MG63 (cell line): ENCODE results near the gene GIPC2. TPM values are rescaled to one million over a fixed set of nuclear protein-coding genes. Genes with fewer than 3 reads are reported as not detected.
"Not testable (repeated sequence)": the region's sequence is repeated elsewhere in the genome, so short reads cannot be mapped to it uniquely, and the experiment has no call there.

Experiments used
- DNase-seq: peaks from one replicate; pipeline ENCODE4 v3.0.0-alpha.2; 2020
- H3K27me3 ChIP-seq: fragments of 250-450 bp; sonication (Bioruptor Pico); 2 replicates; pipeline ENCODE4 v1.5.1; 2020; ENCODE audit warnings: mild to moderate bottlenecking, moderate library complexity
- H3K36me3 ChIP-seq: fragments of 250-450 bp; sonication (Bioruptor Pico); 2 replicates; pipeline ENCODE4 v1.5.1; 2020; ENCODE audit warnings: mild to moderate bottlenecking, moderate library complexity
- H3K4me3 ChIP-seq: fragments of 250-450 bp; sonication (Bioruptor Pico); 2 replicates; pipeline ENCODE4 v1.5.1; 2020; ENCODE audit warnings: mild to moderate bottlenecking, moderate library complexity
- H3K9me3 ChIP-seq: fragments of 250-450 bp; sonication (Bioruptor Pico); 2 replicates; pipeline ENCODE4 v1.5.1; 2020; ENCODE audit warnings: mild to moderate bottlenecking, moderate library complexity
- total RNA-seq: library from RNA; depleted of rRNA; stranded (reverse); fragments of >200 nt; shearing (Covaris generic); gene quantifications from 2 replicates; pipeline ENCODE4 v1.2.3, GENCODE V29; 2014; ENCODE audit warnings: low replicate concordance

The GIPC2 gene
- total RNA-seq, 1 experiment from 2014 or later, result 0.10 TPM

GRCh38 chr1:78053498-78053897, 7.7 kb downstream of the GIPC2 start:
- H3K9me3 ChIP-seq, result 0 out of 2 replicates have a peak, but pooled peaks cover 2% of the 10 kb centered on the region
- no peaks in the 10 kb centered on the region for H3K36me3 ChIP-seq
- DNase-seq, result no peak
- H3K27me3 ChIP-seq, result no peaks in the 10 kb centered on the region
- H3K4me3 ChIP-seq, result no peak overlapping the region

GRCh38 chr1:78054559-78054958, 8.8 kb downstream of the GIPC2 start:
- Histone ChIP-seq H3K27me3 (no peaks in the 10 kb centered on the region), H3K36me3 (no peaks in the 10 kb centered on the region), H3K9me3 (0 out of 2 replicates have a peak, but pooled peaks cover 2% of the 10 kb centered on the region), H3K4me3 (no peak overlapping the region)
- DNase-seq, result no peak

- H3K27me3 ChIP-seq, result no peaks in the 10 kb centered on the region
- no peak overlapping the region for H3K4me3 ChIP-seq
- no peaks in the 10 kb centered on the region for H3K36me3 ChIP-seq
- 0 out of 2 replicates have a peak, but pooled peaks cover 2% of the 10 kb centered on the region for H3K9me3 ChIP-seq
- no peak for DNase-seq
These were observed 9.2 kb downstream of the GIPC2 start for GRCh38 chr1:78054972-78055371.

DNA sequence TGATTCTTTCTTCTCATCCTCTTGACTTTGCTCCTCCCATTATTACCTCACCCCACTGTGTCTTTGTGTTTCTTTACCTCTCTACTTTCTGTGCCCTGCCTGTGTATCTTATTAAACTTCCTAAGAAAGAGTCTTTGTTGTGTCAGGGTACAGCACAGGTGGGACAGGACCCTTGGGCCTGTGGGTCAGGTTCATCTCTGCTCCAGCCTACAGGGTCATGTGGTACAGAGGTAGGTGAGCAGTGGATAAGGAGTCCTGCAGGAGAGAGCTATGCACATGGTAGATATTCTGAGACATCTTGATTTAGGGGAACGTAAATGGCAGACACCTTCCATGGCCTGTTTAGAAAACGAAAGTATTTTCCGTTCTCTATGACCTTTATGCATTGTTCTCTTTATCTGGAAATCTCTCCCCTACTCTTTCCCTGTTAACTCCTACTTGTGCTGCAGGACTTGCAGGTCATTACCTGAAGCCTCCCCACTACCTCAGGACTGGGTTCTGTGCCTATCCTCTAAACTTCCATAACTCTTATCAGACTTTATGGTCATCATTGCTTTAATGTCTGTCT, 9.9 kb downstream of the GIPC2 start:
- no peak for DNase-seq
- Histone ChIP-seq H3K4me3 (no peak overlapping the region), H3K9me3 (0 out of 2 replicates have a peak, but pooled peaks cover 2% of the 10 kb centered on the region), H3K36me3 (no peaks in the 10 kb centered on the region), H3K27me3 (no peaks in the 10 kb centered on the region)

GRCh38 chr1:78058670-78059069, 12.9 kb downstream of the GIPC2 start:
- Histone ChIP-seq H3K9me3 (0 out of 2 replicates have a peak, but pooled peaks cover 2% of the 10 kb centered on the region), H3K36me3 (no peaks in the 10 kb centered on the region), H3K4me3 (no peak overlapping the region), H3K27me3 (no peaks in the 10 kb centered on the region)
- no peak for DNase-seq

DNA sequence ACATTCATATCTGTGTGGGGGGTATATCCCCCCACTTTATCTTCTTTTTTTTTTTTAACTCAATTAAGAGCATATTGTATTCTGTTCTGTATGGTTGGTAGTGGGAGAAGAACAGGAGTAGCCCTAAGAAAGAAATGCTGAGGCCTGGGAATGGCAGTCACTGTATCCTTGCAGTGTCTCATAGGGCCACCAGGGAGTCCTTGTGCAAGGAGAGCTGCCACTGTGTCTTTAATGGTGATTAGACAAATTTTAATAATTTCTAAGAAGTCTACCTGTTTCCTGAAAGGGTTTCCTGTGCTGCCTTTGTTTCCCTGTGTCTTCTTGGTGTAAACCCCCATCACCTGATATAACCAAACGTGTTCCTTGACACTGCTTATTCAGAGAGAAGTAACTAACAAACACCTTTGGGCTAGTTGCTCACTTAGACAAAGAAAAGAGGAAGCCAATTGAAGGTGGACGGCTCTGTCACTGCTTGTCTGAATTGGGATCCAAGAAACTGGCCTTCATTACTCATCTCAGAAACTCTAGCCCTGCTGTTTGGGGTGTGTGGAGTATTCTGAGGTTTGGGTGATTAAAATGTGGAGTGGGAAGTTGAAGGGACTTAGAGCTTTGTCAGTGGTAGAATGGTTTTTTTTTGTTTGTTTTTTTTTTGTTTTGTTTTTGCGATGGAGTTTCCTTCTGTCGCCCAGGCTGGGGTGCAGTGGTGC, 15.2 kb downstream of the GIPC2 start:
- Histone ChIP-seq H3K9me3 (0 out of 2 replicates have a peak, but pooled peaks cover 2% of the 10 kb centered on the region), H3K4me3 (no peak overlapping the region), H3K36me3 (no peaks in the 10 kb centered on the region), H3K27me3 (no peaks in the 10 kb centered on the region)
- no peak for DNase-seq

DNA sequence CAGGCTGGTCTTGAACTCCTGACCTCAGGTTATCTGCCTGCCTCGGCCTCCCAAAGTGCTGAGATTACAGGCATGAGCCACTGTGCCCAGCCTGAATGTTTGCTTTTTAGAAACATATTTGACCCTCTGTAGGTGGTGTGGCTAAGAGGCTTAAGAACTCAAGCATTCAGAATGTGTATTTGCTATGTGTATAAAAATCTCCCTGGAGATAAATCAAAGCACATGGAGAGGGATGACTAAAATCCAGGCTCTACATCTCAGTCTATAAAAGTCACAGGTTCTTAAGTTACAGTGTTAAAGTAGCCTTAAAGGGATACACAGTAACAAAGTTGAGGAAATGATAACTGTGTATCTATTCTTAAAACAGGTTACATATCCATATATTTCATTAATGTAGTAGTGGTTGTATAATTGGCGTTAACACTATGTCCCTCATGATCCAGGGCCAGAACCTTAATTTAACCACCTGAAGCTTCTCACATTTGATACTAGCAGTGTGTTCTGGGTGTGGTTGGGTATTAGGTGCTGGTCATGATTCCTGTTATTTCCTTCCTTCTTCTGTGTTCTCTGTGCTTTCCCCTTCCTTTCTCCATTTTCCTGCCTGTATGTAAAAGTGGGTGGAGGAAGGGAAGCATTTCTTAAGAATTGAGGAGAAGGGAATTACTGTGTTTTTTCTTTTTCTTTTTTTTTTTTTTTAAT, 16.2 kb downstream of the GIPC2 start:
- Histone ChIP-seq H3K36me3 (no peaks in the 10 kb centered on the region), H3K4me3 (no peak overlapping the region), H3K27me3 (no peaks in the 10 kb centered on the region), H3K9me3 (0 out of 2 replicates have a peak, but pooled peaks cover 2% of the 10 kb centered on the region)
- DNase-seq, result peak; percentile 34

- not testable (repeated sequence) for H3K36me3 ChIP-seq, DNase-seq, H3K4me3 ChIP-seq, H3K9me3 ChIP-seq, H3K27me3 ChIP-seq
These were observed 19.1 kb downstream of the GIPC2 start for GRCh38 chr1:78064886-78065285.

DNA sequence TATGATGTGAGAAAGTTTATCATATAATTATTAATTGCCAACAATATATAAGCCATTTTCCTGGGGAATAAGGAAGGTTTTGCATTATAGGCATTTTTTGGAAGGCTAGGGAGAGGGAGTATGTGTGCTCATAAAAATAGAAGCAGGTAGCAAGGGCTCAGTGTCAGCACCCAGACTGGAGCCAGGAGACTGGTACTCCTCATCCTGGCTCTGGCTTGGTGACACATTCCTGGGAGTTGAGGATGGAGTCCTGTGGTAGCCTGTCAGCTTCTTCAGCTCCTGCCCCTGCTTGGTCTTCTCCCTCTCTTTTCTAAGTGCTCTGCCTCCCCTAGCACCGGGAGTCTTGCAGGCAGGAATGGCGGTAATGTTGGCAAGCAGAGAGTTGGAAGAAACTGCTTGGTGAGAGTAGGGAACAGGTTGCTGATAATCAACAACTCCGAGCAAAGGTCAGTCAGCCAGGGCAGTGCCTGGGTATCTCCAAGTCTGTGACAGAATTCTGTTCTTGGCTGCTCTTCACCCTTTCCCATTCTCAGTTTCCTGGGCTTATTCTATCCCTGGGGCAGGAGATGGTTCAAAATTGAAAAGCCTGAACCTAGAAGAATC, 23.0 kb downstream of the GIPC2 start:
- Histone ChIP-seq H3K36me3 (no peaks in the 10 kb centered on the region), H3K4me3 (no peak overlapping the region), H3K9me3 (no peaks in the 10 kb centered on the region), H3K27me3 (no peaks in the 10 kb centered on the region)
- no peak for DNase-seq

DNA sequence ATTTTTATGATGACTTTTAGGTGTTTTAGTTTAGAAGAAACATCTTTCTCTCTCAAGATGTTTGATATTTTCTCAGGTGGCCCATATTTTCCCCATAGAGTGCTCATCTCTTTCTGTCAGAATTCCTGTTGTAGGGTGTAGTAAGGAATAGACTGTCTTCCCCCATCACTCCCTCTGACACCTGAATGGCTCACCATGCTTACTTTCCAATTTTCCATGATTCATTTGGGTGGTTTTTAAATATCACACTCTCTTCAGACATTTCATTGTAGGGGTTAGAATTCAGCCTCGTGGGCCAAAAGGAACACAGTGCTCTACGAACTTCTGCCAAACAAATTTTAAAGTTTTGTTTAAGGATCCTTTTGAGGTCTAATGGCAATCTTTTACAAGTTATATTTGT, 24.0 kb downstream of the GIPC2 start:
- H3K9me3 ChIP-seq, result no peaks in the 10 kb centered on the region
- H3K4me3 ChIP-seq, result no peak overlapping the region
- H3K36me3 ChIP-seq, result no peaks in the 10 kb centered on the region
- H3K27me3 ChIP-seq, result no peaks in the 10 kb centered on the region
- DNase-seq, result no peak

DNA sequence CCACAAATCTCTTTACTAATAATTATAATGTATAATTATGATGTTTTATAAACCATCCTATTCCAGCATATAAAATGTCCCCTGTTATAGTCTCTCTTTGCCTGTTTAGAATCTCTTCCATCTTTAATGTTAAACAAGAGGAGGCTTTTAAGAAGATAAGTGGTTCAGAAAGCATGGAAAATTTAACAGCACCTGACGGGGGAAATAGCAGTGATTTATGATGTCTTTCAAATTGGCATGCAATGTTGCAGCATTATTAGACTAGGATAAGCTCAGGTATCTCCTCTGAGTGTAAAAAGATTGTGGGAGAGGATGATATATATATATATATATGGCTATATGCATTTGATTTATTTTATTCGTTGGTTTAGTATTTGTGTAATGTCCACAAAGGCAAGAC, 24.4 kb downstream of the GIPC2 start:
- H3K36me3 ChIP-seq, result no peaks in the 10 kb centered on the region
- no peaks in the 10 kb centered on the region for H3K9me3 ChIP-seq
- H3K4me3 ChIP-seq, result no peak overlapping the region
- no peak for DNase-seq
- no peaks in the 10 kb centered on the region for H3K27me3 ChIP-seq

DNA sequence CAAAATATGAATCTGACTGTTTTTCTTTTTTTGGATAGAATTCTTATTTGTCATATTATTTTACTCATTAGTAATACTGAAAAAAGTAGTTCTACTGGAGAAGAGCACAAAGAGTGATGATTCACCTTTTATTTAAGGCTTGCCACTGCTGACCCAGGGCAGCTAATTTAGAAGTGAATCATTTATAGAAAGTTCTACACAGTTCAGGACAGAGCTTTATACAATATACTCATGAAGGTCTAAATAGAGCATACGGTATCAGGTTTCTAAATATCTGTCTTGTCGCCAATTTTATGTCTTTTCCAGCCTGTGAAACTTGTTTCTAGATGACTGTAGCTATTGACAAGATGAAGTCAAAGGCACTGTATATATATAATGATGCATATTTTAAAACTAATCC, 25.0 kb downstream of the GIPC2 start:
- no peak overlapping the region for H3K4me3 ChIP-seq
- DNase-seq, result peak; percentile 59
- H3K36me3 ChIP-seq, result no peaks in the 10 kb centered on the region
- no peaks in the 10 kb centered on the region for H3K9me3 ChIP-seq
- no peaks in the 10 kb centered on the region for H3K27me3 ChIP-seq

DNA sequence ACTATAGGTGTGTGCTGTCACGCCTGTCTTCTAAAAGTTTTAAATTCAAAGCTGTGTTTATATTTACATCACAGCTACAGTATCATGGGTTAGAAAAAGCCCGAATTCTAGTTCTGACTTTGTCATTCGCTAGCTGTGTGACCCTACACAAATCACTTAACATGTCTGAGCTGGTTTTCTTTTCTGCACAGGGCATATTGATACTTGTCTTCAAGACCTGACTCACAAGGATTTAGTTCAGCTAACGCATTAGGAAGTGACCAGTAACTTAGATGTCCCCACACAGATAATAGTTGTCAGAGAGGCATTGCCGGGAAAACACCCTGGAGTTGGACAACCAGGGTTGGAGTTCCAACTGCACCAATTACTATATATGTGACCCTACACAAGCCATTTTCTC, 25.9 kb downstream of the GIPC2 start:
- Histone ChIP-seq H3K36me3 (no peaks in the 10 kb centered on the region), H3K9me3 (no peaks in the 10 kb centered on the region), H3K4me3 (no peak overlapping the region), H3K27me3 (no peaks in the 10 kb centered on the region)
- DNase-seq, result no peak

GRCh38 chr1:78072216-78072615, 26.4 kb downstream of the GIPC2 start:
- DNase-seq, result no peak
- H3K27me3 ChIP-seq, result no peaks in the 10 kb centered on the region
- no peak overlapping the region for H3K4me3 ChIP-seq
- no peaks in the 10 kb centered on the region for H3K9me3 ChIP-seq
- H3K36me3 ChIP-seq, result no peaks in the 10 kb centered on the region

GRCh38 chr1:78073441-78073840, 27.7 kb downstream of the GIPC2 start:
- DNase-seq, result no peak

GRCh38 chr1:78075621-78076020, 29.9 kb downstream of the GIPC2 start:
- H3K4me3 ChIP-seq, result no peak overlapping the region
- no peaks in the 10 kb centered on the region for H3K27me3 ChIP-seq
- no peaks in the 10 kb centered on the region for H3K9me3 ChIP-seq
- DNase-seq, result no peak
- no peaks in the 10 kb centered on the region for H3K36me3 ChIP-seq

More at GRCh38 chr1:78073441-78073840, 27.7 kb downstream of the GIPC2 start:
- Histone ChIP-seq H3K36me3 (no peaks in the 10 kb centered on the region), H3K27me3 (no peaks in the 10 kb centered on the region), H3K9me3 (no peaks in the 10 kb centered on the region), H3K4me3 (no peak overlapping the region)

- no peak for DNase-seq
- Histone ChIP-seq H3K36me3 (no peaks in the 10 kb centered on the region), H3K9me3 (no peaks in the 10 kb centered on the region), H3K27me3 (no peaks in the 10 kb centered on the region), H3K4me3 (no peak overlapping the region)
These were observed 32.6 kb downstream of the GIPC2 start for GRCh38 chr1:78078358-78078757.
